SK-N-SH (cell line): ENCODE measurements around the gene C2CD4C. TPM values are rescaled to one million over a fixed set of nuclear protein-coding genes. Genes with fewer than 3 reads are reported as not detected.

Source experiments
- CTCF ChIA-PET: fragments of 300-600, 350-600 bp; formaldehyde crosslinking; extraction: SDS; loops from one replicate; lab custom pipeline; 2021; lab: Yijun Ruan, JAX
- POLR2A ChIA-PET: fragments of 350-600 bp; sonication (Branson Sonifier 250); formaldehyde crosslinking; extraction: SDS; loops from one replicate; lab custom pipeline; 2020; ENCODE audit warnings: antibody characterized with exemption, inconsistent platforms; lab: Yijun Ruan, JAX
- DNase-seq: peaks from one replicate; pipeline ENCODE4 v3.0.0; 2012
- H2AFZ ChIP-seq: fragments of 200-600 bp; sonication (generic); 2 replicates; pipeline ENCODE4 v1.8.1; 2016; ENCODE audit warnings: antibody characterized with exemption, mild to moderate bottlenecking, low read depth
- H3F3A ChIP-seq: fragments of 200-600 bp; sonication (generic); replicated peaks from 2 replicates; pipeline ENCODE3; 2016; ENCODE audit warnings: antibody characterized with exemption, mild to moderate bottlenecking; ENCODE audit not compliant: insufficient read depth
- H3K27ac ChIP-seq, 2 experiments: fragments of 200-500 bp in 1 of 2; fragments of 200-600 bp in 1 of 2; sonication (Bioruptor generic) in 1 of 2; sonication (generic), shearing (Covaris generic) in 1 of 2; 2 replicates each; pipeline versions ENCODE4 v1.5.1 to v1.6.1; 2014 to 2016; ENCODE audit warnings: low read depth in 2 of 2, inconsistent platforms in 1 of 2, low read length in 1 of 2, mild to moderate bottlenecking in 1 of 2, mixed read lengths in 1 of 2
- H3K27me3 ChIP-seq: fragments of 200-600 bp; sonication (generic), shearing (Covaris generic); 2 replicates; pipeline ENCODE4 v1.6.1; 2016; ENCODE audit warnings: mixed run types; ENCODE audit not compliant: insufficient read depth
- H3K36me3 ChIP-seq, 2 experiments: fragments of 200-500 bp in 1 of 2; fragments of 200-600 bp in 1 of 2; sonication (Bioruptor generic) in 1 of 2; sonication (generic) in 1 of 2; replicated peaks in 1 of 2; 2 replicates each; pipeline versions ENCODE3 to v1.5.1; 2014 to 2016; ENCODE audit warnings: low read length in 1 of 2, mild to moderate bottlenecking in 1 of 2; ENCODE audit not compliant: insufficient read depth in 2 of 2, control insufficient read depth in 1 of 2
- H3K4me1 ChIP-seq, 2 experiments: fragments of 200-500 bp in 1 of 2; fragments of 200-600 bp in 1 of 2; sonication (Bioruptor generic) in 1 of 2; sonication (generic), shearing (Covaris generic) in 1 of 2; 2 replicates each; pipeline versions ENCODE4 v1.5.1 to v1.6.1; 2014 to 2016; ENCODE audit warnings: low read depth in 1 of 2, low read length in 1 of 2, mixed run types in 1 of 2; ENCODE audit not compliant: insufficient read depth in 2 of 2, control insufficient read depth in 1 of 2
- H3K4me2 ChIP-seq: fragments of 200-600 bp; sonication (generic), shearing (Covaris generic); 2 replicates; pipeline ENCODE4 v1.6.1; 2017; ENCODE audit warnings: mixed run types
- H3K4me3 ChIP-seq, 2 experiments: fragments of 200-500 bp in 1 of 2; fragments of 200-600 bp in 1 of 2; sonication (Bioruptor generic) in 1 of 2; sonication (generic), shearing (Covaris generic) in 1 of 2; 2 replicates each; pipeline versions ENCODE4 v1.5.1 to v1.8.1; 2014 to 2016; ENCODE audit warnings: low read depth in 2 of 2, inconsistent platforms in 1 of 2, low read length in 1 of 2, mild to moderate bottlenecking in 1 of 2, mixed read lengths in 1 of 2, moderate library complexity in 1 of 2
- H3K79me2 ChIP-seq: fragments of 200-600 bp; sonication (generic); 2 replicates; pipeline ENCODE4 v1.8.1; 2017; ENCODE audit warnings: mild to moderate bottlenecking; ENCODE audit not compliant: insufficient read depth
- H3K9ac ChIP-seq: fragments of 200-600 bp; sonication (generic); 2 replicates; pipeline ENCODE4 v1.6.1; 2017; ENCODE audit warnings: mixed run types
- H3K9me2 ChIP-seq: fragments of 200-600 bp; sonication (generic); 2 replicates; pipeline ENCODE4 v1.6.1; 2017; ENCODE audit warnings: mixed run types
- H3K9me3 ChIP-seq: fragments of 200-600 bp; sonication (generic); 2 replicates; pipeline ENCODE4 v1.6.1; 2017; ENCODE audit warnings: mixed run types, mild to moderate bottlenecking, moderate library complexity
- H4K20me1 ChIP-seq: fragments of 200-600 bp; sonication (generic); 2 replicates; pipeline ENCODE4 v1.6.1; 2017; ENCODE audit warnings: mild to moderate bottlenecking, mixed run types; ENCODE audit not compliant: insufficient read depth
- CTCF ChIP-seq: fragments of 200-600 bp; sonication (generic); IDR thresholded peaks from 2 replicates; pipeline ENCODE4 v1.6.1; 2017; ENCODE audit warnings: antibody characterized with exemption, mild to moderate bottlenecking, moderate library complexity
- FOXJ3 ChIP-seq: sonication (generic); formaldehyde crosslinking; IDR thresholded peaks from 2 replicates; pipeline ENCODE4 v1.5.1; 2020; ENCODE audit warnings: mild to moderate bottlenecking, missing genetic modification reagents
- FOXM1 ChIP-seq: IDR thresholded peaks from 2 replicates; pipeline ENCODE4 v1.4.0; 2012; ENCODE audit warnings: low read depth, mild to moderate bottlenecking
- GABPA ChIP-seq: IDR thresholded peaks from 2 replicates; pipeline ENCODE4 v1.4.0; 2012; ENCODE audit warnings: low read depth, mild to moderate bottlenecking
- GATA2 ChIP-seq: sonication (generic); formaldehyde crosslinking; IDR thresholded peaks from 2 replicates; pipeline ENCODE4 v1.5.0; 2020; ENCODE audit warnings: mild to moderate bottlenecking, missing genetic modification reagents
- MXI1 ChIP-seq: IDR thresholded peaks from 2 replicates; pipeline ENCODE4 v1.6.1; 2012; ENCODE audit warnings: mild to moderate bottlenecking, low read depth, low read length, improper control_type of control experiment
- NFIC ChIP-seq: IDR thresholded peaks from 2 replicates; pipeline ENCODE4 v1.4.0; 2012; ENCODE audit warnings: borderline replicate concordance
- NRF1 ChIP-seq: IDR thresholded peaks from 2 replicates; pipeline ENCODE4 v1.6.1; 2012; ENCODE audit warnings: low read depth, mild to moderate bottlenecking, low read length
- PBX3 ChIP-seq: IDR thresholded peaks from 2 replicates; pipeline ENCODE4; 2012
- RAD21 ChIP-seq: IDR thresholded peaks from 2 replicates; pipeline ENCODE4 v1.6.1; 2012; ENCODE audit warnings: mild to moderate bottlenecking, low read length
- REST ChIP-seq: IDR thresholded peaks from 2 replicates; pipeline ENCODE4 v1.6.1; 2012; ENCODE audit warnings: mild to moderate bottlenecking, low read depth, low read length, moderate library complexity
- SIN3A ChIP-seq: IDR thresholded peaks from 2 replicates; pipeline ENCODE4 v1.6.1; 2012; ENCODE audit warnings: low read depth, mild to moderate bottlenecking, low read length, moderate library complexity, borderline replicate concordance
- SMC3 ChIP-seq: IDR thresholded peaks from 2 replicates; pipeline ENCODE4 v1.6.1; 2012; ENCODE audit warnings: low read depth, low read length, improper control_type of control experiment
- TAF1 ChIP-seq: IDR thresholded peaks from 2 replicates; pipeline ENCODE4 v1.6.1; 2012; ENCODE audit warnings: low read depth, mild to moderate bottlenecking, low read length, moderate library complexity, borderline replicate concordance
- YY1 ChIP-seq: IDR thresholded peaks from 2 replicates; pipeline ENCODE4 v1.4.0; 2012; ENCODE audit warnings: low read depth, mild to moderate bottlenecking
- WGBS: methylation state at CpG from one replicate; pipeline ENCODE4 v1.1.6; 2017; ENCODE audit warnings: low lambda C conversion rate; 5-methylcytosine and 5-hydroxymethylcytosine counted together
- polyA plus RNA-seq, 3 experiments: library from polyadenylated mRNA; depleted of rRNA; stranded (reverse); fragments of >200 nt; gene quantifications; 2 replicates each; pipeline ENCODE4 v1.2.3, GENCODE V29; 2012
- TF ChIP-seq, protein P1 (sequence below): fragments of 150-350 bp; IDR thresholded peaks from 2 replicates; pipeline ENCODE4 v1.6.1; 2017; ENCODE audit warnings: antibody characterized with exemption, low read length, low read depth, borderline replicate concordance
- TF ChIP-seq, protein P2 (sequence below): fragments of 150-350 bp; IDR thresholded peaks from 2 replicates; pipeline ENCODE4 v1.6.1; 2016; ENCODE audit warnings: mild to moderate bottlenecking, low read depth, low read length
- TF ChIP-seq, protein P3 (sequence below): IDR thresholded peaks from 2 replicates; pipeline ENCODE4 v1.4.0; 2012; ENCODE audit warnings: low read depth, borderline replicate concordance

Gene C2CD4C
- polyA plus RNA-seq, 1 of the 3 experiments (the other 2 are of a cell fraction): 0.23 TPM

DNA sequence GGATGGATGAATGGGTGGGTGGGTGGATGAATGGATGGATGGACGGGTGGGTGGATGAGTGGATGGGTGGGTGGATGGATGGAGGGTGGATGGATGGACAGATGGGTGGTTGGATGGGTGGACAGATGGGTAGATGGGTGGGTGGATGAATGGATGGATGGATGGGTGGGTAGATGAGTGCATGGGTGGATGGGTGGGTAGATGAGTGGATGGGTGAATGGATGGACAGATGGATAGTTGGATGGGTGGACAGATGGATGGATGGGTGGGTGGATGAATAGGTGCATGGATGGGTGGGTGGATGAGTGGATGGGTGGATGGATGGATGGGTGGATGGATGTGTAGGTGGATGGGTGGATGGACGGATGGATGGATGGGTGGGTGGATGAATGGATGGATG lies 34.1 kb upstream of the C2CD4C start:
- 69% methylated on average over 2 of the region's 2 CpGs for whole genome bisulfite sequencing
- no peak overlapping the region for H3K27ac ChIP-seq
- H3K9me3 ChIP-seq: no peaks in the 10 kb centered on the region
- peaks cover 0 to 3% of the 10 kb centered on the region in 2 experiments; a peak in 1 of 4 replicates for H3K4me1 ChIP-seq
- CTCF ChIA-PET: no interaction called here
- DNase-seq: no peak
- H2AFZ ChIP-seq: no peak overlapping the region
- no peaks in the 10 kb centered on the region for H3K36me3 ChIP-seq
- no peaks in the 10 kb centered on the region for H4K20me1 ChIP-seq
- H3K4me3 ChIP-seq: no peak overlapping the region
- TF ChIP-seq, protein P1, sequence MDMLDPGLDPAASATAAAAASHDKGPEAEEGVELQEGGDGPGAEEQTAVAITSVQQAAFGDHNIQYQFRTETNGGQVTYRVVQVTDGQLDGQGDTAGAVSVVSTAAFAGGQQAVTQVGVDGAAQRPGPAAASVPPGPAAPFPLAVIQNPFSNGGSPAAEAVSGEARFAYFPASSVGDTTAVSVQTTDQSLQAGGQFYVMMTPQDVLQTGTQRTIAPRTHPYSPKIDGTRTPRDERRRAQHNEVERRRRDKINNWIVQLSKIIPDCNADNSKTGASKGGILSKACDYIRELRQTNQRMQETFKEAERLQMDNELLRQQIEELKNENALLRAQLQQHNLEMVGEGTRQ: no peak
- TF ChIP-seq FOXJ3 (no peak), SIN3A (no peak), RAD21 (no peak), REST (no peak), FOXM1 (no peak), PBX3 (no peak), NFIC (no peak), MXI1 (no peak), TAF1 (no peak), NRF1 (no peak), YY1 (no peak), CTCF (no peak), GABPA (no peak), SMC3 (no peak), GATA2 (CRISPR knock-in tag) (no peak)
- TF ChIP-seq, protein P2, sequence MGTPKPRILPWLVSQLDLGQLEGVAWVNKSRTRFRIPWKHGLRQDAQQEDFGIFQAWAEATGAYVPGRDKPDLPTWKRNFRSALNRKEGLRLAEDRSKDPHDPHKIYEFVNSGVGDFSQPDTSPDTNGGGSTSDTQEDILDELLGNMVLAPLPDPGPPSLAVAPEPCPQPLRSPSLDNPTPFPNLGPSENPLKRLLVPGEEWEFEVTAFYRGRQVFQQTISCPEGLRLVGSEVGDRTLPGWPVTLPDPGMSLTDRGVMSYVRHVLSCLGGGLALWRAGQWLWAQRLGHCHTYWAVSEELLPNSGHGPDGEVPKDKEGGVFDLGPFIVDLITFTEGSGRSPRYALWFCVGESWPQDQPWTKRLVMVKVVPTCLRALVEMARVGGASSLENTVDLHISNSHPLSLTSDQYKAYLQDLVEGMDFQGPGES: no peak
- TF ChIP-seq, protein P3, sequence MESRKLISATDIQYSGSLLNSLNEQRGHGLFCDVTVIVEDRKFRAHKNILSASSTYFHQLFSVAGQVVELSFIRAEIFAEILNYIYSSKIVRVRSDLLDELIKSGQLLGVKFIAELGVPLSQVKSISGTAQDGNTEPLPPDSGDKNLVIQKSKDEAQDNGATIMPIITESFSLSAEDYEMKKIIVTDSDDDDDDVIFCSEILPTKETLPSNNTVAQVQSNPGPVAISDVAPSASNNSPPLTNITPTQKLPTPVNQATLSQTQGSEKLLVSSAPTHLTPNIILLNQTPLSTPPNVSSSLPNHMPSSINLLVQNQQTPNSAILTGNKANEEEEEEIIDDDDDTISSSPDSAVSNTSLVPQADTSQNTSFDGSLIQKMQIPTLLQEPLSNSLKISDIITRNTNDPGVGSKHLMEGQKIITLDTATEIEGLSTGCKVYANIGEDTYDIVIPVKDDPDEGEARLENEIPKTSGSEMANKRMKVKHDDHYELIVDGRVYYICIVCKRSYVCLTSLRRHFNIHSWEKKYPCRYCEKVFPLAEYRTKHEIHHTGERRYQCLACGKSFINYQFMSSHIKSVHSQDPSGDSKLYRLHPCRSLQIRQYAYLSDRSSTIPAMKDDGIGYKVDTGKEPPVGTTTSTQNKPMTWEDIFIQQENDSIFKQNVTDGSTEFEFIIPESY: no peak
- H3K79me2 ChIP-seq: no peaks in the 10 kb centered on the region
- no peaks in the 10 kb centered on the region for H3F3A ChIP-seq
- H3K4me2 ChIP-seq: no peak overlapping the region
- POLR2A ChIA-PET: no interaction called here
- H3K9ac ChIP-seq: no peak overlapping the region
- no peaks in the 10 kb centered on the region for H3K9me2 ChIP-seq
- H3K27me3 ChIP-seq: no peaks in the 10 kb centered on the region
